Type B pancreatic cell (in vitro differentiated cells): ENCODE data around the gene EHD3. TPM values are rescaled to one million over a fixed set of nuclear protein-coding genes. Genes with fewer than 3 reads are reported as not detected.

Source experiments
- DNase-seq: peaks from one replicate; pipeline ENCODE4 v3.0.0; 2021; ENCODE audit warnings: mixed read lengths; ENCODE audit not compliant: unreplicated experiment; ENCODE audit errors: extremely low spot score
- H3K27ac Mint-ChIP-seq: 2 replicates; pipeline ENCODE4 v1.8.0; 2021; ENCODE audit warnings: mild to moderate bottlenecking, mixed read lengths
- H3K27me3 Mint-ChIP-seq: 2 replicates; pipeline ENCODE4 v1.8.0; 2021; ENCODE audit warnings: mixed read lengths
- H3K36me3 Mint-ChIP-seq: 2 replicates; pipeline ENCODE4 v1.8.0; 2021; ENCODE audit warnings: mixed read lengths
- H3K4me1 Mint-ChIP-seq: one replicate; pipeline ENCODE4 v1.8.0; 2021; ENCODE audit warnings: mixed read lengths; ENCODE audit not compliant: unreplicated experiment
- H3K4me3 Mint-ChIP-seq: 2 replicates; pipeline ENCODE4 v1.8.0; 2021; ENCODE audit warnings: mild to moderate bottlenecking, mixed read lengths
- H3K9me3 Mint-ChIP-seq: 2 replicates; pipeline ENCODE4 v1.8.0; 2021; ENCODE audit warnings: mixed read lengths
- CTCF ChIP-seq: fragments of 200-600 bp; sonication (generic); conservative IDR thresholded peaks from 2 replicates; pipeline ENCODE4 v1.5.0; 2021; ENCODE audit warnings: antibody characterized with exemption, mild to moderate bottlenecking
- total RNA-seq: library from RNA; stranded (reverse); gene quantifications from 2 replicates; pipeline ENCODE4 v1.2.1, GENCODE V29; 2021; ENCODE audit warnings: low replicate concordance

EHD3 gene
- total RNA-seq, 1 donor from 2014 or later: 8.9 TPM

- Mint-ChIP-seq H3K27me3 (peaks cover 74% of the 10 kb centered on the region), H3K27ac (no peak overlapping the region), H3K36me3 (no peaks in the 10 kb centered on the region), H3K4me1 (no peaks in the 10 kb centered on the region), H3K9me3 (no peaks in the 10 kb centered on the region), H3K4me3 (no peak overlapping the region)
- no peak for TF ChIP-seq CTCF
- peak; percentile 52 for DNase-seq
Observed at GRCh38 chr2:31219131-31219969, 14.6 kb upstream of the EHD3 start.

- no peaks in the 10 kb centered on the region for H3K4me1 Mint-ChIP-seq
- TF ChIP-seq CTCF: no peak
- no peaks in the 10 kb centered on the region for H3K36me3 Mint-ChIP-seq
- peaks cover 76% of the 10 kb centered on the region for H3K27me3 Mint-ChIP-seq
- H3K9me3 Mint-ChIP-seq: no peaks in the 10 kb centered on the region
- peak; percentile 6 for DNase-seq
- H3K27ac Mint-ChIP-seq: no peak overlapping the region
- H3K4me3 Mint-ChIP-seq: no peak overlapping the region
Observed at GRCh38 chr2:31221544-31221943, 12.4 kb upstream of the EHD3 start.

GRCh38 chr2:31222071-31222470, 11.9 kb upstream of the EHD3 start:
- H3K36me3 Mint-ChIP-seq: no peaks in the 10 kb centered on the region
- no peaks in the 10 kb centered on the region for H3K9me3 Mint-ChIP-seq
- H3K4me3 Mint-ChIP-seq: no peak overlapping the region
- no peak overlapping the region for H3K27ac Mint-ChIP-seq
- peaks cover 80% of the 10 kb centered on the region for H3K27me3 Mint-ChIP-seq
- TF ChIP-seq CTCF: no peak
- H3K4me1 Mint-ChIP-seq: no peaks in the 10 kb centered on the region
- DNase-seq: no peak

- Mint-ChIP-seq H3K4me1 (no peaks in the 10 kb centered on the region), H3K9me3 (no peaks in the 10 kb centered on the region), H3K27ac (no peak overlapping the region), H3K27me3 (peaks cover 79% of the 10 kb centered on the region), H3K36me3 (no peaks in the 10 kb centered on the region), H3K4me3 (no peak overlapping the region)
- TF ChIP-seq CTCF: no peak
- DNase-seq: peak; percentile 1
Observed at GRCh38 chr2:31223026-31223425, 10.9 kb upstream of the EHD3 start.

- Mint-ChIP-seq H3K27ac (no peak overlapping the region), H3K36me3 (no peaks in the 10 kb centered on the region), H3K4me3 (no peak overlapping the region), H3K9me3 (no peaks in the 10 kb centered on the region), H3K4me1 (no peaks in the 10 kb centered on the region), H3K27me3 (peaks cover 73% of the 10 kb centered on the region)
- no peak for TF ChIP-seq CTCF
- DNase-seq: peak; percentile 18
Observed at GRCh38 chr2:31223749-31224148, 10.2 kb upstream of the EHD3 start.
